GM19240 (cell line): ENCODE results near the gene SNX24.

ENCODE experiments used
- DNase-seq: peaks from one replicate; pipeline ENCODE4 v3.0.0; 2011; ENCODE audit warnings: low spot score; ENCODE audit not compliant: insufficient read length

SNX24 gene

GRCh38 chr5:123001808-123002207 lies 156.4 kb downstream of the SNX24 start:
- DNase-seq = no peak

- no peak for DNase-seq
These were observed 161.8 kb downstream of the SNX24 start for GRCh38 chr5:123007182-123007581.

DNA sequence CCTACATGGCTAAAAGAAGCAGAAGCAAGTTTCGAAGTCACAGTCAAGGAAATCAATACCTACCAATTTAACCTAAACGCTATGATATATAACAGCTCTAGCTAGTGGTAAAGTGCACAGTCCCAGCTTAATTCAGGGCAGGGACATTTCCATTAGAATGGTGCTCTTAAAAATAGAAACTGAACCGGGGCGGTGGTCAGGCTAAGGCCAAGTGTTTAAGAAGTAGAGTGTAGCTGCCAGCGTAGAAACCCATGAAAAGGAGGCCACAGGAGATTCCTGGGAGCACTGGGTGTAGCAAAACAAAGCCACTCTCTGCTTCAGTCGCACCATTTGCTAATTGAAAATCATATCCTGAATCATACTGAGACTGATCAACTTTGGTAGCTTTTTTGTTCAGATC lies 162.3 kb downstream of the SNX24 start:
- DNase-seq = no peak

DNA sequence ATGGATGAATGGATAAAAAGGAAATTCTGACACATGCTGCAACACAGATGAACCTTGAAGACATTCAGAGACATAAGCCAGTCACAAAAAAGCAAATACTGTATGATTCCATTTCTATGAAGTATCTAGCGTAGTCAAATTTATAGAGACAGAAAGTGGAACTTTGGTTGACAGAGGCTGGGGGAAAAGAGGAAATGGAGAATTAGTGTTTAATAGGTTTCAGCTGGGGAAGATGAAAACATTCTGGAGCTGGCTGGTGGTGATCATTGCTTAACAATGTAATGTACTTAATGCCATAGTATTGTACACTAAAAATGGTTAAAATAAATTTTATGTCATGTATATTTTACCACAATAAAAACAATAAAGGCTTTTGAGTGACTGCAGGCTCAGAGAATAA lies 166.9 kb downstream of the SNX24 start:
- no peak for DNase-seq

GRCh38 chr5:123014689-123015088 lies 169.3 kb downstream of the SNX24 start:
- no peak for DNase-seq

- DNase-seq = no peak
These were observed 182.8 kb downstream of the SNX24 start for GRCh38 chr5:123028222-123028621.

DNA sequence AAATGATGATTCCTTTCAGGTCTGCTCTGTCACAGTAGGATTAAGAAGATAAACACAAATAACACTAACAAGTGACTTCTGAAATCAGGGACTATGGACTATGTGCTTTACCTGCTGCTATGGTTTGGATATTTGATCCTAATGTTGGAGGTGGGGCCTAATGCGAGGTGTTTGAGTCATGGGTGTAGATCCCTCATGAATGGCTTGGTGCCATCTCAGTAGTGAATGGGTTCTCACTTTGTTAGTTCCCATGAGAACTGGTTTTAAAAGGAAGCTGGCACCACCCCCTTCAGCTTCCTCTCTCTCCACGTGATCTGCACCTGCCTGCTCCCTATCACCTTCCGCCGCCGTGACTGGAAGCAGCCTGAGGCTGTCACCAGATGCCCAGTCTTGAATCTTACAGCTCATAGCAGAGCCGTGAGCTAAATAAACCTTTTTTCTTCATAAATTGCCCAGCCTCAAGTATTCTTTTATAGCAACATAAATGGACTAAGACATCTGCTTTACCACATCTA lies 187.8 kb downstream of the SNX24 start:
- no peak for DNase-seq

DNA sequence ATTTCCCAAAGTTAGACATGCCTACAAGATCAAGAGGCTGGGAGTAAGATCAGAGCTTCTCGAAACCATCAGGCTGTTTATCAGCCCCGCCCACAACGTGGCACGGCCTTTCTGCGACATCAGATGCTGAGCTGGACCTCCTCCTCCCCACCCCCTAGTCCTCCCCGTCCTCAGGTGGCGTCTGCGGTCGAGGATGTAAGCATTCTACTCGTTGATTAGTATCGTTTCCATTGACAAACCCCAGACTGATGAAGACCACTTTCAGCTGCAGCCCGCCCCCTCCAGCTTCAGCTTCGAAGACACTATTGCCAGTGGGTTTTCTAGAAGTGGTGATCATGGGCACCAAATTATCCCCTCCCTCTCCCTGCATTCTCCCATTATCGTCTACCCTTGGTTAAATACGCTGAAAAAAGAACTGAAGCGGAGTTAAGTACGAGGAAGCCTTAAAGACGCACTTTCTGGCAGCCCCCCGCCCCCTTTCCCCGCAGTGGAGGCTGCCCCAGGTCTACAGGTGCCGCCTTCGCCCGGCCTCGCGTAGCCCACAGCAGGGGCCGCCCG lies 190.0 kb downstream of the SNX24 start:
- DNase-seq = no peak

- DNase-seq = no peak
These were observed 190.5 kb downstream of the SNX24 start for GRCh38 chr5:123035918-123036390.

GRCh38 chr5:123036391-123037103 lies 191.1 kb downstream of the SNX24 start, which contains the start of gene PPIC:
PPIC (minus strand) TSS chr5:123036725; CDS start chr5:123036625, 100 bp downstream.
- peak; percentile 11 for DNase-seq

DNA sequence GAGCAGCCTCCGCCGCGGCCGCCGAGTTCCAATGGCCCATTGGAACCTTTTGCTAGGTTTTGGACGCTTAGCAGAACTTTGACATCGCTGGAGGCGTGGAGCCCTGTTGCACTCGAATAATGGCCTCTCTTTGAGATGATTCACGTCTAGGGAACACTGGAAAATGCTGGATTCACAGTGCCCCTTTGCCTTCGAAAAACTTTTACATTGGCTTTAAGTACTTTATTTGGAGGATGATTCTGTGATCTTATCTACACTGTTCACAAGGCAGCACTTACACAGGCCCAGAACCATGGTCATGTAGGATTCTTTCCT lies 191.6 kb downstream of the SNX24 start:
- no peak for DNase-seq

- DNase-seq = no peak
These were observed 194.3 kb downstream of the SNX24 start for GRCh38 chr5:123039673-123040072.

GRCh38 chr5:123044926-123045617 lies 199.7 kb downstream of the SNX24 start:
- DNase-seq = no peak

DNA sequence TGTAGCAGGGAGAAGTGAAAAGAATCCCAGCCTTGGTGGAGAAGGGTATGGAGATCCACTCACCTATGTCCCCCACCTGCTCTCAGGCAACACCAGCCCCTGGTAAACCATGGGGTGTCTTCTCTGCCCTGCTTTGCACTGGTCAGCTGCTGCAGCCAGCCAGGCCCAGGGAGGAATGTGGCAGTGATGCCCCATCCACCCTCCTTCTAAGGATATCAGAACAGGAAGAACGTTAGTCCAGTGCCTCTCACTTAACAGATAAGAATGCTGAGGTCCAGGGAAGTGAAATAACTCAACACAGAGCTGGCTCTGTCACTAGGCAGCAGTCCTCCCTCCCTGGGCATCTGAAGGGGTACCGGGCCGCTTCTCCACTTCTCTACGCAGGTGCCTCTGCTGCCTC lies 200.8 kb downstream of the SNX24 start:
- no peak for DNase-seq

- no peak for DNase-seq
These were observed 202.3 kb downstream of the SNX24 start for GRCh38 chr5:123047706-123048105.

DNA sequence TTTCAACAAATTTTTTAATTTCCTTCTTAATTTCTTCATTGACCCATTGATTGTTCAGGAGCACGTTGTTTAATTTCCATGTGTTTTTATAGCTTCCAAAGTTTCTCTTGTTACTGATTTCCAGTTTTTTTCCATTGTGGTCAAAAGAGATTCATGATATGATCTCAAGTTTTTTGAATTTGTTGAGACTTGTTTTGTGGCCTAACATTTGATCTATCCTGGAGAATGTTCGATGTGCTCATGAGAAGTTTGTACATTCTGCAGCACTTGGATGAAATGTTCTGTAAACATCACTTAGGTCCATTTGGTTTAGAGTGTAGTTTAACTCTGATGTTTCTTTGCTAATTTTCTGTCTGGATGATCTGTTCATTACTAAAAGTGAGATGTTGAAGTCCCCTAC lies 205.8 kb downstream of the SNX24 start:
- no peak for DNase-seq
